ENCODE results near the gene ARHGEF33. TPM values are rescaled to one million over a fixed set of nuclear protein-coding genes. Genes with fewer than 3 reads are reported as not detected.

ARHGEF33 gene
- polyA plus RNA-seq, 1 of the 3 experiments (the other 2 are of a cell fraction): 0.25 TPM

DNA sequence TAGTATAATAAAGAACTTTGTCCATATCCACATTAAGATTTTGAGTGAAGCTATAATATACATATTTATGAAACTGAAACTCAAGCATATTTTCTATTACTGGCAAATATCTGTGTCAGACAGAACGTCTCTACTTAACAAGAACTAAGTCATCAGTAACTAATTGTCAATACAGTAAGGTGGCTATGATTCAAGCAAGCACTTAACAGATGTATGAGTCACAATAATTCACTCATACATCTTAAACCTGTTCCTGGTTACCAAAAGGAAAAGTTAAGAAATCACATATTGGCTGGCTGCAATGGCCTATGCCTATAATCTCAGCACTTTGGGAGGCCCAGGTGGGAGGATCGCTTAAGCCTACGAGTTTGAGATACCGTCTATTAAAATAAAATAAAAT is 135.2 kb downstream of the ARHGEF33 start:
- no peaks in the 10 kb centered on the region for H3K79me2 ChIP-seq (ENCODE audit: insufficient read depth)
- H3K36me3 ChIP-seq (replicated peaks in 1 of 2; ENCODE audit: control insufficient read depth in 1 of 2, insufficient read depth in 2 of 2, low read length in 1 of 2): peaks cover 42 to 52% of the 10 kb centered on the region in 2 experiments
- no peak for DNase-seq
- no peaks in the 10 kb centered on the region for H3K27me3 ChIP-seq (ENCODE audit: insufficient read depth)
- H3K9me2 ChIP-seq: no peaks in the 10 kb centered on the region
- H3F3A ChIP-seq (replicated peaks; ENCODE audit: insufficient read depth): peaks cover 7% of the 10 kb centered on the region
- no peak overlapping the region for H3K4me3 ChIP-seq (ENCODE audit: low read depth in 2 of 2, low read length in 1 of 2)
- no peak overlapping the region for H3K4me2 ChIP-seq
- TF ChIP-seq FOSL2 (IDR thresholded peaks at IDR 0.05; ENCODE audit: borderline replicate concordance, low read depth) (peak; percentile 30; the same call in 1 of the 2 replicates), JUND (IDR thresholded peaks at IDR 0.05) (no peak), GABPA (IDR thresholded peaks at IDR 0.05; ENCODE audit: low read depth) (no peak), RFX5 (IDR thresholded peaks at IDR 0.05; ENCODE audit: low read length) (no peak), ELF1 (IDR thresholded peaks at IDR 0.05) (no peak)
- TF ChIP-seq, protein P1, sequence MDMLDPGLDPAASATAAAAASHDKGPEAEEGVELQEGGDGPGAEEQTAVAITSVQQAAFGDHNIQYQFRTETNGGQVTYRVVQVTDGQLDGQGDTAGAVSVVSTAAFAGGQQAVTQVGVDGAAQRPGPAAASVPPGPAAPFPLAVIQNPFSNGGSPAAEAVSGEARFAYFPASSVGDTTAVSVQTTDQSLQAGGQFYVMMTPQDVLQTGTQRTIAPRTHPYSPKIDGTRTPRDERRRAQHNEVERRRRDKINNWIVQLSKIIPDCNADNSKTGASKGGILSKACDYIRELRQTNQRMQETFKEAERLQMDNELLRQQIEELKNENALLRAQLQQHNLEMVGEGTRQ (IDR thresholded peaks at IDR 0.05; ENCODE audit: borderline replicate concordance, low read depth, low read length): no peak
- no peaks in the 10 kb centered on the region for H4K20me1 ChIP-seq (ENCODE audit: insufficient read depth)
- no peaks in the 10 kb centered on the region for H3K9me3 ChIP-seq
- 0 out of 4 replicates have a peak overlapping the region, but pooled peaks of 1 of the 2 experiments have one; percentile 1 for H3K27ac ChIP-seq (ENCODE audit: low read depth in 2 of 2, low read length in 1 of 2)
- peaks cover 0 to 6% of the 10 kb centered on the region in 2 experiments; a peak in 2 of 4 replicates for H3K4me1 ChIP-seq (ENCODE audit: control insufficient read depth in 1 of 2, insufficient read depth in 2 of 2, low read depth in 1 of 2, low read length in 1 of 2)
- 80% methylated on average over 4 of the region's 4 CpGs for WGBS (ENCODE audit: low lambda C conversion rate)
- POLR2A ChIA-PET: no interaction called here
- CTCF ChIA-PET: interaction anchor here (0.7 to 1.4 kb wide), 3 partner anchors 34 to 205 kb away, joined by 3 to 4 read pairs (median 3); no protein-coding TSS in a partner anchor
- H3K9ac ChIP-seq: no peak overlapping the region
- no peak overlapping the region for H2AFZ ChIP-seq (ENCODE audit: low read depth)

Small RNA genes within 50 kb of the gene (small RNA-seq; reads per million reads assigned to genes)
- gene RN7SL96P: 0 reads per million in 7 experiments
- gene RNU6-851P: 0 reads per million in 7 experiments

Other genes with a start within 250 kb of the ARHGEF33 start
- 17.1 and 17.9 TPM in 2 replicates for gene GALM, start 223.8 kb upstream of the ARHGEF33 start, polyA plus RNA-seq (2012; rRNA removed)
- 199 and 212 TPM in 2 replicates for gene SRSF7, start 138.5 kb upstream of the ARHGEF33 start, polyA plus RNA-seq (2012; rRNA removed)
- gene GEMIN6, start 111.7 kb upstream of the ARHGEF33 start, polyA plus RNA-seq (2012; rRNA removed): 19.2 and 21.6 TPM in 2 replicates
- 12.3 and 13.8 TPM in 2 replicates for gene DHX57, start 13.9 kb upstream of the ARHGEF33 start, polyA plus RNA-seq (2012; rRNA removed)
- gene MORN2, start 13.9 kb upstream of the ARHGEF33 start, polyA plus RNA-seq (2012; rRNA removed): 23.2 and 23.7 TPM in 2 replicates
- 12.8 and 14.6 TPM in 2 replicates for gene SOS1, start 231.2 kb downstream of the ARHGEF33 start, polyA plus RNA-seq (2012; rRNA removed)

Measured in SK-N-SH (cell line).